ENCODE data around the gene PDE4B.
"Not testable (repeated sequence)": the region's sequence is repeated elsewhere in the genome, so short reads cannot be mapped to it uniquely, and the experiment has no call there.

PDE4B gene

GRCh38 chr1:65991694-65992093 is 199.0 kb downstream of the PDE4B start:
- DNase-seq (ENCODE audit: low read depth in 1 of 2, low spot score in 1 of 2) = no peak

GRCh38 chr1:65992165-65992821 is 199.6 kb downstream of the PDE4B start:
- no peak for DNase-seq (ENCODE audit: low read depth in 1 of 2, low spot score in 1 of 2)

- DNase-seq (ENCODE audit: low read depth in 1 of 2, low spot score in 1 of 2) = no peak
Measured at GRCh38 chr1:65992831-65993271, 200.2 kb downstream of the PDE4B start.

GRCh38 chr1:65994223-65994622 is 201.5 kb downstream of the PDE4B start:
- DNase-seq (ENCODE audit: low read depth in 1 of 2, low spot score in 1 of 2) = no peak

GRCh38 chr1:65995336-65995735 is 202.6 kb downstream of the PDE4B start:
- no peak for DNase-seq (ENCODE audit: low read depth in 1 of 2, low spot score in 1 of 2)

GRCh38 chr1:65995928-65996327 is 203.2 kb downstream of the PDE4B start:
- no peak for DNase-seq (ENCODE audit: low read depth in 1 of 2, low spot score in 1 of 2)

GRCh38 chr1:65997693-65998092 is 205.0 kb downstream of the PDE4B start:
- DNase-seq (ENCODE audit: low read depth in 1 of 2, low spot score in 1 of 2) = no peak

- no peak for DNase-seq (ENCODE audit: low read depth in 1 of 2, low spot score in 1 of 2)
Measured at GRCh38 chr1:65998763-65999583, 206.3 kb downstream of the PDE4B start.

GRCh38 chr1:66000033-66000637 is 207.4 kb downstream of the PDE4B start:
- no peak for DNase-seq (ENCODE audit: low read depth in 1 of 2, low spot score in 1 of 2)

- DNase-seq (ENCODE audit: low read depth in 1 of 2, low spot score in 1 of 2) = no peak
Measured at GRCh38 chr1:66003690-66004089, 211.0 kb downstream of the PDE4B start.

GRCh38 chr1:66006534-66006933 is 213.8 kb downstream of the PDE4B start:
- not testable (repeated sequence) for DNase-seq (ENCODE audit: low read depth in 1 of 2, low spot score in 1 of 2)

GRCh38 chr1:66012106-66012784 is 219.6 kb downstream of the PDE4B start:
- no peak for DNase-seq (ENCODE audit: low read depth in 1 of 2, low spot score in 1 of 2)

GRCh38 chr1:66013371-66013770 is 220.7 kb downstream of the PDE4B start:
- DNase-seq (ENCODE audit: low read depth in 1 of 2, low spot score in 1 of 2) = no peak

GRCh38 chr1:66022904-66023620 is 230.4 kb downstream of the PDE4B start:
- no peak for DNase-seq (ENCODE audit: low read depth in 1 of 2, low spot score in 1 of 2)

GRCh38 chr1:66025188-66025587 is 232.5 kb downstream of the PDE4B start:
- no peak for DNase-seq (ENCODE audit: low read depth in 1 of 2, low spot score in 1 of 2)

GRCh38 chr1:66028035-66028434 is 235.3 kb downstream of the PDE4B start:
- no peak for DNase-seq (ENCODE audit: low read depth in 1 of 2, low spot score in 1 of 2)

GRCh38 chr1:66033781-66034180 is 241.1 kb downstream of the PDE4B start:
- DNase-seq (ENCODE audit: low read depth in 1 of 2, low spot score in 1 of 2) = no peak

- no peak for DNase-seq (ENCODE audit: low read depth in 1 of 2, low spot score in 1 of 2)
Measured at GRCh38 chr1:66035616-66036245, 243.0 kb downstream of the PDE4B start.

- no peak for DNase-seq (ENCODE audit: low read depth in 1 of 2, low spot score in 1 of 2)
Measured at GRCh38 chr1:66041654-66042053, 249.0 kb downstream of the PDE4B start.

- no peak for DNase-seq (ENCODE audit: low read depth in 1 of 2, low spot score in 1 of 2)
Measured at GRCh38 chr1:66043186-66043585, 250.5 kb downstream of the PDE4B start.

Data from activated T-helper 1 cell treated with anti-CD3 and anti-CD28 coated beads, Interleukin-2, amount 50 U/mL, for 16 hours (primary cell).